HG03354 (cell line): ENCODE data around the gene TMEM109.
"Not testable (repeated sequence)": the region's sequence is repeated elsewhere in the genome, so short reads cannot be mapped to it uniquely, and the experiment has no call there.

Experiments
- ATAC-seq: cut with Tn5 transposase; IDR thresholded peaks from one replicate; pipeline ENCODE4 v1.9.1; 2021; ENCODE audit warnings: mild to moderate bottlenecking; ENCODE audit not compliant: unreplicated experiment, poor library complexity, severe bottlenecking

The TMEM109 gene

DNA sequence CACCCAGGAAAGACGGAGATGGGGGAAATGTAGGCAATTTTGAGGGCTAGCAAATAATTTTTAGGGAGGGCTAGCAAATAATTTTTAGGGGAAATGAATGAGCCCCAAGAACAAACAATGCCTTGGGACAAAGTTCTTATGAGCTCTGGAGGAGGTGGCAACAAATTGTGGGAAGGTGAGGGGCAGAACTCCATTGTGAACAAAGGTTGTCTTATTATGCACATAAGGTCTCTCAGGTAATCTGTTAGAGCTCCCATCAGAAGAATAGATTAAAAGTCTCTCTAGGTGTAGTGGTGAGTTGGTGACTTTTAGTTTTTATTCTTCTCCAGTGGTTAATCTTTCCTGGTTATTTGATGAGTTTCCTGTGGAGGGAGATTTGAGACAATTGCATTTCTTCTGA lies 5.2 kb upstream of the TMEM109 start:
- no peak for ATAC-seq

DNA sequence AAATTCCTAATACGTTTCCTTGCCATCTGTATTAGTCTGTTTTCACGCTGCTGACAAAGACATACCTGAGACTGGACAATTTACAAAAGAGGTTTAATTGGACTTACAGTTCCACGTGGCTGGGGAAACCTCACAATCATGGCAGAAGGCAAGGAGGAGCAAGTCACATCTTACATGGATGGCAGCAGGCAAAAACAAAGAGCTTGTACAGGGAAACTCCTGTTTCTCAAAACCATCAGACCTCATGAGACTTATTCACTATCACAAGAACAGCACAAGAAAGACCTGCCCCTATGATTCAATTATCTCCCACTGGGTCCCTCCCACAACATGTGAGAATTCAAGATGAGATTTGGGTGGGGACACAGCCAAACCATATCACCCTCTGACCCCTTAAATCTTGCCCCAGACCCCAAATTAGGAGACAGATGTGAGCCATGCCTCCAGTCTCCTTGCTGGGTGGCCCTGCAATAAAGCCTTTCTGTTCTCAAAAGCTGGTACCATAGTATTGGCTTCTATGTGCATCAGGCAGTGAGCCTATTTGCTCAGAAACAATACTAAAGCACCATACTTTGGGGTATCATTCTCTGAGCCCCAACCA lies 4.2 kb upstream of the TMEM109 start:
- ATAC-seq: not testable (repeated sequence)

DNA sequence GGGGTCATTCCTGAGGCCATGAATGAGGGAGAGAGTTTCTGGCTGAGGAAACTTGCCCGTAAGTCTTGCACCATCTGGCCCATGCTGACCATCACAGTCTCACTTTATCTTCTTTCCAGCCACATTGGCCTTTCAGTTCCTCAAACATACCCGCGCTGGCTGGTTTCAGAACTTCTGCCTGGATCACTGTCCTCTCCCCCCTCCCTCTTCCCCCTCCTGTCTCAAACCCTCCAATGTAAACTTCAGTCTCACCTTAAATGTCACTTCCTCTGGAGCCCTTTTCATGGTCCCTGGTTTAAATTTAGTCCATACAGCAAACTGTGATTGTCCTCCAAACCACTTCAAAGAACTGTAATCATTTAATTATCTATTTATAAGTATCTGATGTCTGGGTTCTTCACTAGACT lies 3.7 kb upstream of the TMEM109 start:
- ATAC-seq: peak; percentile 45

DNA sequence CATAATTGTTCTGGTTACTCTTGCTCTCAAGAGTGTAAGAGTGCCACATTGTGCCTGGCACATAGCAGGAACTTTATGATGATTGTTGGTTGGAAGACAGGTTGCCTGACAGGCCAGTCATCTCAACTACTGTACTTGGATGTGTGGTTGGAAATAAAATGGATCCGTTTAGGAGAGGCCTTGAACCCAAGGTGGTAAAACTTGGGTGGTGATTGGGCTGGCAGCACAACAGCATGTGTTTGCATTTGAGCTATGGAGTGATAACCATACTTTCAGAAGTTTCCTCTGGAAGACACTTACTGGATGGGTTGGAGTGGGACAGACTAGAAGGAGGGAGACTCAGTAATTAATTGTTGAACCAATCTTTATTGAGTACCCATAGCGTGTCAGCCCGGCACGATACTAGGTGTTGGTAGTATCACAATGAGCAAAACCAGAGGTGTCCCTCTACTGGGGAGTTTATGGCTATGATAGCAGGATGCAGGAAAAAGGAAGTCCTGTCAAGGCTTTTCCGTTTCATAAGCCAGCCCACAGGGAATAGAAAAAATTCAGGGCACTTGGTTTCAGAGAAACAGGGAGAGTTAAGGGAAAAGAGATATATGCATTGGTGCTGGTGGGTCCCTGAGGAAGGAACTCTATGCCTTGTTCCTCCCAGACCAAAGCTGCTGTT lies 3.1 kb upstream of the TMEM109 start:
- no peak for ATAC-seq

DNA sequence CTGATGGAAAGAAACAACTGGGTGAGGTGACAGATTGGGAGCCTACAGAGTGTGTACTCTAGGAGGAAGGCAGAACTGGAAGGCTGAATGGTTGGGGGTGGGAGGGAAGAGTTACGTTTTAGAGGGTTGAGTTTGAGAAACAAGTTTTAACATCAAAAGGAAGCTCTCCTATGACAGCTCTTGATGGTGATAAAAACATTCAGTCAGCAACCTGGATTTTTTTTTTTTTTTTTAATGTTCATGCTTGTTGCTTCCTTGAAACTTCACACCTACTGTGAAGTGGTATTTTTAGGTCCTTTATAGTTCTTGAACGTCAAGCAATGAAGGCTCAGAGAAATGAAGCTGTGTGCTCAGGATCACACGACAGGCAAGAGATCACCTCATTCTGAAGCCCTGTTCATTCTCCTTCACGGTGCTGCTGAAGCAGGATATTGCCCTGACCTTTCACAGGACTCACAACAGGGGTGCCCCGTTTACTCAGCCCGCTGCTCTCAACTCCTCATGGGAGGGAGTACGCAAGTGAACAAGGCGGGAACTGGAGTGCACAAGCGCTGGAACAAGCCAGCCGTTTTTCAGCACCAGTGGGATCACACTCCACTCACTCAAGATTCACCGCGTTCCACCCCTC lies 1.6 kb upstream of the TMEM109 start:
- no peak for ATAC-seq

DNA sequence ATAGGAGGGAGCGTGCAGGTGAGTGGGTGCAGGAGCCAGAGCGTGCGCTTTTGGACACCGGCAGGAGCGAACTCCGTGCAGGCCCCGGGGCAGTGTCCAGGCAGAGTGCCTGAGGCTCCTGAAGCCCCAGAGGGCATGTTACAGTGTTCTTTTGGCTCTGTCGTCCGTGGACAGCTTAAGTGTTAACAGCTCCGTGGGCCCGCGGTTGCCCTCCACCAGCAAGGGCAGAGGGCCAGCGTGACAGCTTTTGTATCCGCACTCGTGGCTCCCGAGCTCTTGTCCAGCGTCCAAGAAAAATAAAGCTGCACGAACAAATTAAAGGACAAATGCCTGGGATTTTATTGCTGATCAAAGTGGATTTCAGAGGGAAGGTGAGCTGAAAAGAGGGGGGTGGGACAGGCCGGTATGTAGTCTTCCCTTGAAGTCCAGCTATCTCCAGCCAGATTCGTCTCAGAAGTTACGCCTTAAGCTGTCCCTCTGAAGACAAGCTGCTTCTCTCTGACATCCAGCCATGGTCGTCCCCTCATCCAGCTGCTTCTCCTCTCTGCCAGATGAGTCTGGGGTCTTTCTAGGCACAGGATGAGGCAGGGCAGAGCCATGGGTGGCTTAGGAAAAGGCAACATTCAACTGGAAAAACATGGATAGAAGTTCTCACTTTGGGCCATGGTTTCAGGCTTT lies 968 bp upstream of the TMEM109 start:
- no peak for ATAC-seq

DNA sequence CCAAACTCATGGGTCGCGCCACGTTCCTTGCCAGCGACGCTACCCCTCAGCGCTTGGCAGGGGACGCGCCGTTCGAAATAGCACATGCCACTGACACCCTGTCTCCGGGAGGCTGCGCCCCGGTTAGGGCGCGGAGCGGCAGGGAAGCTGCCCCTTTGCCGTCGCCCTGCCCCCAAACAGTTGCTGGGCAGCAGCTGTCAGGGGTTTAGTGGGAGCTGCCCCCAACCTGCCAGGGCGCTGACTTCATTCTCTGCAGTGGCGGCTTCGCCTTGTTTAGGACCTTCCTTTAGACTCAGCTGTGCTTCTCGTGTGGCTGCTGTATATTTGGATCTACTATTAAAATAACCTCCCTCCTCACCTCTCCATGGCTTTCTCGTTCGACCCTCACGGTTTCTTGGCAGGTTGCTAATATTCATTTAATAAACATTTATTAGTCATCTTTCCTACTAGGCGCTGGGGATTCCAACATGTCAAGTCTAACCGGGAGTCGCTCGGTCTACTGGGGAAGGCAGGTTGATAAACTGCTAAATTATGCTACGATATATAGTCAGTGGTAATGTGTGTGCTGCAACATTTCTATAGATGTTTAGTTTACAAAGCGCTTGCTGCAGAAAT lies 782 bp downstream of the TMEM109 start:
- peak; percentile 5 for ATAC-seq

DNA sequence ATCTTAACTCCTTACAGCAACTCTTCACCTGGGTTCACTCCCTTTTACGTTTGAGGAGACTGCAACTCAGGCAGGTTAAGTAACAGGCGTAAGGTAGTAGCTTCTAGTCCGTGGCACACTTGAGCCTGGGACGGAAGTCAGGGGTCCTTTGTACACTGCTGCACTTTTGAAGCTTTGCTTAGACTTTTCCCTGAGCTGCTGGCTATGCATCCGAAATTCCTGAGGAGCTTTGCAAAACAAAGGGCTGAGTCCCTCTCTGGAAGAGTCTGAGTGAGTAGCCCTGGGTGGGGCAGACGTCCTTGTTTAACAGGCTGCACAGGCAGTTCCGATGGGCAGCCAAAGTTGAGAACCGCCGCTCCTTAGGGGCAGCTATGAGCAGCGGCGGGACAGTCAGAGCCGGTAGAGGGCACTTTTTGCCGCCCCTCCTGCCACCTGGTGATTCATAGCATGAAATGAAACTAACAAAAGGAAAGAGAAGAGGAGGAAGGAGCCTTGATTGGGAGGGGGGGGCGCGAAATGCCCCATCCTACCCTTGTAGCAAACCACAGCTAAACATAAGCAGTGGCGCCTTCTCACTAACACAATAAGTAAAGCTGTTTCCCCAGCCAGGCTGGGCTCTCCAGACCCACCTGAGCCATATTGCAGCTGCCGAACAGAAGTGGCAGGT lies 1.4 kb downstream of the TMEM109 start:
- peak; percentile 61 for ATAC-seq

DNA sequence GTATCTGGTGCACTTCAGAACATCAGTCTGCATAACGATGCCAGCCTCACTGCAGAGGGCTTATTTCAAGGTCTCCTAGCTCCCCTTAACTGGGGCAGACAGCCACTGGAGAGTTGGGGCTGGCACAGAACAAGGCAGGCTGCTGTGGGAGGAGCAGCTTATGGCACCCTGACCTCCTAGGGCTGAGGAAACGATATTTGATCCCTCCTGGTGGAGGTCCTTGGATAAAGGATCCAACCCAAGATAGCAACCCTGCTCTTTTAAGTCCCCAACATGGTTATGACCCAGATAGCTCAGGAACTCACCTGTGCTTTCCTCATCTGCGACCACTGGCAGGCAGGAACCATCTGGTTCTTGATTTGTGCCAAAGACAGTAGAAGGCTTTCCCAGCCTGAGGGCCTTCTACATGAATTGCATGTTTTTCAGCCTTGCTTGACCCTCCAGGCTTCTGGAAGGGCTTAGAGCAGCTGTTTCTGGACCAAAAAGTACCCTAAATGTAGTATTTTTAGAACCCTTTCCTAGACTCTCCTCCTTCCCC lies 2.8 kb downstream of the TMEM109 start:
- ATAC-seq: no peak

DNA sequence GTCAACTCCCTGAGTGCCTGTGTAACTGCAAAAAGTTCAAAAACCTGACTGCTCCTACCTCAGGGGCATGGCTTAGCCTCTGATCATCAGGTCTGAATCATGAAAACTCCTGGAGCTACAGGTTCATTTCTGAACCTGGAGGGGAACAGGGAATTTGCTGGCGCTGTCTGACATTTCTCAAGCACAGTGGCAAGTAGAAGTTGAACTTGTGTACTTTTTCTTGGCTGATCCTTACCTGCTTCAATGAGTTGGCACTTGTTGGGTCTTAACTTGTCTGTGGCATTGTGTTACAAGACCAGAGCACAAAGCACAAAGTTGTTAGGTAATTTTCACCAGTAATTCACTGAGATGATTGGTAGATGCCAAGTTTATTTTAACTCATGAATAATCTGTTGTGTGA lies 3.3 kb downstream of the TMEM109 start:
- no peak for ATAC-seq

DNA sequence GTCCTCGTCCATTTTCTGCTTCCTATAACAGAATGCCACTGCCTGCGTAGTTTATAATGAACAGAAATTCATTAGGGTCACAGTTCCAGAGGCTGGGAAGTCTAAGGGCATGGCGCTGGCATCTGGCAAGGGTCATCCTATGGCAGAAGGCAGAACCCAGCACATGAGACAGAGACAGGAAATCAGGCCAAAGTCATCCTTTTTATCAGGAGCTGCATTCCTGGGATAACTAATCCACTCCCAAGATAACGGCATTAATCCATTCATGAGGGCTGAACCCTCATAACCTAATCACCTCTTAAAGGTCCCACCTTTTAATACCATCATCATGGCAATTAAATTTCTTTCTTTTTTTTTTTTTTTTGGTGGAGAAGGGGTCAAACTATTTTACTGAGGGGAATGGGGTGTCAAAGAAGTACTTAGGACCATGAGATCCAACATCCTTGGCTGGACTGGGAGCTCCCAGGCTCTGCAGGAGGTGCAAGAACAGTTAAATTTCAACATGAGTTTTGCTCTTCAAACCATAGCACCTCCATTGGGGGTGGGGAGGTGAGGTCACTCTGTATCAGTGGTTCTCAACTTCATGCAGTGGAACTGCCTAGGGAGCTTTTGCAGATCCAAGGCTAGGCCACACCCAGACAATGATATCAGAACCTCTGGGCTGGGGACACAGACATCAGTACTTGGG lies 4.4 kb downstream of the TMEM109 start:
- no peak for ATAC-seq

DNA sequence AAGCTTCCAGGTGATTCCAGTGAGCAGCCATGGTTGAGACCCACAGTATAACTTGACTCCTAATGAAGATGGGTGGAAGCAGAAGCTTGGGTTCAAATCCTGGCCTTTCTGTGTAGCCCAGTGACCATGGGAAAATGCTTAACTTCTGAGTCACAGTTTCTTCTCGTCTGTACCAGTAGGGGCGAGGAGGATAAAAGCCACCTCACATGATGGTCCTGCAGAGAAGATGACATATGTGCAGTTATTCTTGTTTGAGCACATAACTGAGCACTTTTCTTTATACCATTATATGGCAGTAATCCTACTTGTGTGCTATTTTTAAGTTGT lies 4.9 kb downstream of the TMEM109 start:
- no peak for ATAC-seq

DNA sequence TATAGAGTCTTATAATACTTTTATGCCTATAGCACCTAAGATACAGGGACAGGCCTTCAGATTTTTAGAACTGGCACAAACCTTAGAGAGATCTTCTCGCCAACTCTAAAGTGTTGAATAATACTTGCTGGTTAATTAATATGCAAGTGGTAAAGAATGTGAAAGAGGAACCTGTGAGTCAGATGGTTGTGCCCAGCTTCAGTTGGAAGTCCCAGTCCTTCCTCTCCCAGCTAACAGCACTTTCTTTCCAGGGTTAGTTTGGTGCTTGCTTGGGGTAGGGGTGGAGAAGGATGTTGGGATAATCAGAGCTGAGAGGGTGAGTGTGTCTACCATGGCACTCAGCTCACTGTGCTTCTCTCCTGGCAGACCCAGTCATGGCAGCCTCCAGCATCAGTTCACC lies 5.4 kb downstream of the TMEM109 start:
- ATAC-seq: no peak

DNA sequence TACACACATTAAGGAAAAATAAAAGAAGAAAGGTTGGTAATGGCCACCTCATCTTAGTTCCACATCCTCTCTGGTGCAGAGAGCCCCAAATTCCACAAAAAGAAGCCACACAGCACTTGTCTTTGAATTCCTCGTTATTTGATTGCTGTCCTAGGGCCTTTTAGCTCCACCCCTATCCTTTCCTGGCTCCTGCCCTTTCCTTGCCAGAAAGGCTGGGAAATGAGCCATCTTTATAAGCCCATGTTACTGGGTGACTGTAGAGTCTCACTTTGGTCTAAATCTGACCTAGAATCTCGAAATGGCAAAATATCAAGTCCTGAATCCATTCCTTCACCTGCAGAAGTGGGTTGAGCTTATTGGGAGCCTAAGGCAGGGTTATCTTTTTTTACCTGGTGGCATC lies 6.0 kb downstream of the TMEM109 start:
- no peak for ATAC-seq

DNA sequence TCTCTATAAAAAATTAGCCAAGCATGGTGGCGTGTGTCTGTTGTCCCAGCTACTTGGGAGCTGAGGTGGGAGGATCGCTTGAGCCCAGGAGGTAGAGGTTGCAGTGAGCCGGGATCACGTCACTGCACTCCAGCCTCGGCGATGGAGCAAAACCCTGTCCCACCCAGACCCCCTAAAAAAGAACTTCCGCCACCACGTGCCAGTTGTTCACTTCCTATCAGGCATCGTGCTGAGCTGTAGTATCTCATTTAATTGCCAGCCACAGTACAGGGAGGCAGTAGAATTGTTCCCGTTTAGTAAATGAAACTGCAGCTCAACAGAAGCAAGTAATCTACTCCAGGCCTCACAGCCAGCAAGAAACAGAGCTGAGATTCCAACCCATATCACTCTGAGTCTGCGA lies 7.3 kb downstream of the TMEM109 start:
- ATAC-seq: no peak

DNA sequence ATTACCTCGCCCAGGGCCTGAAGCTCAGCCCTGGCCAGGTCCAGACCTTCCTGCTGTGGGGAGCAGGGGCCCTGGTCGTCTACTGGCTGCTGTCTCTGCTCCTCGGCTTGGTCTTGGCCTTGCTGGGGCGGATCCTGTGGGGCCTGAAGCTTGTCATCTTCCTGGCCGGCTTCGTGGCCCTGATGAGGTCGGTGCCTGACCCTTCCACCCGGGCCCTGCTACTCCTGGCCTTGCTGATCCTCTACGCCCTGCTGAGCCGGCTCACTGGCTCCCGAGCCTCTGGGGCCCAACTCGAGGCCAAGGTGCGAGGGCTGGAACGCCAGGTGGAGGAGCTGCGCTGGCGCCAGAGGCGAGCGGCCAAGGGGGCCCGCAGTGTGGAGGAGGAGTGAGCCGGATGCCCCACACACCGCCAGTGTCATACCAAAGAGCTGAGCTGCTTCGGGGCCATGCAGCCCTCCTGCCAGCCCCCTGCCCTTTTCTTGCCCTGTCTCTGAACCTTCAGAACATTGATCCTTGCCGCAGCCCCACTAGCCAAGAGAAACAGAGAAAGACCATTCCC lies 7.9 kb downstream of the TMEM109 start:
- no peak for ATAC-seq

DNA sequence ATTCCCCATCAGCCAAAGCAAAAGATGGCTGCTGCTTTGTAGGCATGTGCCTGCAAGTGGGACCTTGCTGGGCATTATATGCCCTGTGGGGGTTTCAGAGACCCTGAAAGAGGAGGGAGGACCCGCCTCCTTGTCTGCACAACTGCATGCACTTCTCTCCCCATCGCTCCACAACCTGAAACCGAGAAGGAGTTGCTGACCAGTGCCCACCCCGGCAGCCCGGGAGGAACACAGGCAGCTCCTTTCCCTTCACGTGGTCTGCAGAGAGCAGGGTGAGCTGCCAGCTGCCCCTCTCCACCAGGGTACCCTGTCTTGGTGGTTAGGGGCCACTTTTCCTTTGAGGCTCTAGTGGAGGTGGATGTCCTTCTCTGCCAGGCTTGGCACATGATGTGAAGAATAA lies 8.9 kb downstream of the TMEM109 start:
- no peak for ATAC-seq

DNA sequence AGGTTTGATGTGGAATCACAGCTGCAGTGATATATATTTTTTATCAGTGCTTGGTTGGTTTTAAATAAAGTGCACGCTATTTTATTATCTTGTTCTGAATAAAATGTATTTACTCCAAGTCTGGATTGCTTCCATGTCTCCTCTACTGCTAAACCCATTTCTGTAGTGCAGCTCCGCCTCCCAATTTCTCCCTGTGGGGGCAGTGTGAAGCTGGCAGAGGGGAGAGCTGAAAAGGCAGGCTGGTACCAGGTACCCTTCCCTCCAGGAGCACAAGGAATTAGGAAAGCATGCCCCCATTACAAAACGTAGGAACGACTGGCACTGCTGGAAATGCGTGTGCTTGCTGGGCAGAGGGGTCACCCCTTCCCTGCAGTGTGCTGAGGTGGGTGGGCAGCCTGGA lies 9.4 kb downstream of the TMEM109 start:
- no peak for ATAC-seq

DNA sequence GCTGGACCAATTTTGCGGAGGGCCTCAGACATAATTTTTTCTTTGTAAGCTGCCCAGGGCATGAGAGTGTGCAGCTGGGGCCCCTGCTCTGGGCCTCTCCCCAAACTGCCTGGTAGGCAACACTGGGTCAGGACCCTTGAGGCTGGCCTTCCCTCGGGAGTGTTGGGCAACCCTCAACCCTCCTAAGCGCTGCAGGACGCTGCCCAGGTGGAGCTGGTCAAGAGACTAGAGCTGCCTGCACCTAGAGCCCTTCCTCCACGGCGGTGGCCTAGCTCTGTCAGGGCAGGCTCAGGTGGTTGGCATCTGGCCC lies 9.8 kb downstream of the TMEM109 start:
- ATAC-seq: peak; percentile 8
